GM12891 (cell line): ENCODE measurements around the gene TBX4.

Experiments used
- POLR2A ChIP-seq: IDR thresholded peaks from 2 replicates; pipeline ENCODE4 v1.6.1; 2011; ENCODE audit warnings: low read depth, low read length, control low read depth
- TAF1 ChIP-seq: IDR thresholded peaks from 2 replicates; pipeline ENCODE4 v1.6.1; 2011; ENCODE audit warnings: low read depth, low read length, control low read depth

DNA sequence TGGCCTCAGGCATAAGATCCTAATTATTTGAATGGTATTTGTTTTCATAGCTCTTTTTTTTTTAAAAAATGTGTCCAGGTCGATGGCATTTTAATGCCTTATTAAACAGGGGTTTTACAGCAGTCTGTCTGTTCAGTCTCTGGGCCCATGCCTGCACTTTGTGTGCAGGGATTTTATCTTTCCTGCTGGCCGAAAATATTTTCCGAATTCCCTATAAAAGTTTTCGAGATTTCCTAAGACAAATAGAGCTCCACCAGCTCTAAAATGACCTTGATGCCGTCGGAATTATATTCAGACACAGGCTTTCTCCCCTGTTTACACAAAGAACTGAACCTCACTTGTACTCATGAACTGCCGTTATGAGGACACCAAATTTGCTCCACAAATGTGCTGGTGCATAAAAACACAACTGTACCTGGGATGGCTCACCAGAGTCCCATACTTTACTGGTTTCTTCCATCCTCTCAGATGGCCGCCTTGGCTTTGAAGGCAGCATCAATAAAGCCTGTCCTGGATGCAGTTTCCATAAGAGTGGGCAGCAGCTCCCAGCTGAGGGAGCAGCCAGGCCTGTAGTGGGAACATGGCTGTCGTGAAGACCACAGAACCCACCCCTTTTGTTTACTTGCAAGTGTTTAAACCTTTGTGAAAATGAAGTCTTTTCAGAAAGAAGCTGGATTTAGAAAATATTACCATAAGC, 44.9 kb downstream of the TBX4 start:
- TF ChIP-seq TAF1 (no peak), POLR2A (no peak)
